Measurements from ENCODE around the gene CD4.

CD4 gene

GRCh38 chr12:6869049-6870021 is 80.0 kb downstream of the CD4 start (continued):
- TF ChIP-seq ZNF148 (tag by site-specific recombination; IDR thresholded peaks at IDR 0.05; ENCODE audit: borderline replicate concordance) (no peak), ZNF610 (tag by site-specific recombination; IDR thresholded peaks at IDR 0.05; ENCODE audit: borderline replicate concordance) (no peak), PRDM4 (tag by site-specific recombination; IDR thresholded peaks at IDR 0.05) (no peak), KLF16 (tag by site-specific recombination; IDR thresholded peaks at IDR 0.05) (no peak), ZSCAN23 (tag by site-specific recombination; IDR thresholded peaks at IDR 0.05) (no peak), SP3 (tag by site-specific recombination; IDR thresholded peaks at IDR 0.05) (no peak), ZNF549 (tag by site-specific recombination; IDR thresholded peaks at IDR 0.05) (no peak), MYNN (tag by site-specific recombination; IDR thresholded peaks at IDR 0.05; ENCODE audit: borderline replicate concordance) (no peak), CTCF (tag by site-specific recombination; IDR thresholded peaks at IDR 0.05) (peak; percentile 91), ZNF394 (tag by site-specific recombination; IDR thresholded peaks at IDR 0.05; ENCODE audit: borderline replicate concordance) (peak; percentile 48; the same call in 1 of the 2 replicates), ZNF544 (tag by site-specific recombination; IDR thresholded peaks at IDR 0.05) (no peak), ZNF600 (tag by site-specific recombination; IDR thresholded peaks at IDR 0.05) (no peak), ZBTB49 (tag by site-specific recombination; IDR thresholded peaks at IDR 0.05; ENCODE audit: low read depth) (no peak), ELK4 (IDR thresholded peaks at IDR 0.05; ENCODE audit: borderline replicate concordance, low read depth, low read length) (no peak), TRIM28 (IDR thresholded peaks at IDR 0.05; ENCODE audit: borderline replicate concordance, low read length) (0 out of 2 replicates have a peak, but pooled peaks have one; percentile 62), ZNF621 (tag by site-specific recombination; IDR thresholded peaks at IDR 0.05) (no peak), ZNF169 (tag by site-specific recombination; IDR thresholded peaks at IDR 0.05) (no peak), MZF1 (tag by site-specific recombination; IDR thresholded peaks at IDR 0.05; ENCODE audit: borderline replicate concordance) (0 out of 2 replicates have a peak, but pooled peaks have one; percentile 13), REST (tag by site-specific recombination; IDR thresholded peaks at IDR 0.05) (0 out of 2 replicates have a peak, but pooled peaks have one; percentile 16), ZNF202 (tag by site-specific recombination; IDR thresholded peaks at IDR 0.05; ENCODE audit: borderline replicate concordance) (no peak), ZNF777 (tag by site-specific recombination; IDR thresholded peaks at IDR 0.05; ENCODE audit: borderline replicate concordance) (no peak), ZNF132 (tag by site-specific recombination; IDR thresholded peaks at IDR 0.05; ENCODE audit: borderline replicate concordance) (no peak), ZNF423 (tag by site-specific recombination; IDR thresholded peaks at IDR 0.05) (no peak)
